ENCODE results near the gene CRACR2B. TPM values are rescaled to one million over a fixed set of nuclear protein-coding genes. Genes with fewer than 3 reads are reported as not detected.

Gene CRACR2B
- total and polyA plus RNA-seq, 2 of the 13 experiments (the other 11 are each of a cell fraction or from before 2014, with no cell fraction given): 14.9 to 21.0 TPM

DNA sequence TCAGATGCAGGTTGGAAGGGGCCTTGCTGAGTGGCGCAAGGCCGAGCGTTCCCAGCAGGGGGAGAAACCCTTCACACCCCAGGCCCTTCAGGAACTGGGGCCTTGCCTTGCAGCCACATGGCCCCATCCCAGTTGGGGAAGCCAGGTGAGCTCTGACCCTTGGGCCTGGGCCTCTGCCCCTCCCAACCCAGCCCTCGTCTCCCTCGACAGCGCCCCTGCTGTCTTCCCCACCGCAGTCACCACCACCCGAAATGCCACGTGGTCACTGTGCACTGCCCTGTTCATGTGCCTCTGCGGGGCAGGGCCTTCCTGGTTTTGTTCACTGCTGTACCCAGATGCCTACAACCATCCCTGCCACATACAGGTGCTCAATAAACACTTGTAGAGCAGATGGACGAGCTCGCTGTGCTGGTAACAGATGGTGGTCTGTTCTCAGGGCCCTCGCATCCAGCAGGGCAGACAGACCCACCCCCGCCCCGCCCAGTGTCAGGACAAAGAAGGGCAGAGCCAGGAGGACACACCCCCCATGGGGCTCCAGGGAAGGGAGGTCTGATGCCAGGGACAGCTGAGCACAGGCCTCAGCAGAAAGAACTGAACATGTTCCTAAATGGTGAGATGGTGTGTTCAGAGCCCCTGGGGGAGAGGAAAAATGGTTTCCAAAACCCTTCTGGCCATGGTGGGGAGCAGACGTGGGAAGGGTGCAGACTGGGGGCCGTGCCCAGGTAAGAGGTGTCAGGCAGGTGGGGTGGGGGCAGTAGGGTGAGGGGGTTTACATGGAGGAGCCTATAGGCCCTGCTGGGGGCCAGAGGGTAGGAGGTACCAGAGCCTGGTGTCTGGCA lies 10.9 kb downstream of the CRACR2B start (continued):
- TF ChIP-seq PCBP2 (optimal IDR thresholded peaks at IDR 0.05; ENCODE audit: low read depth, low read length, poor library complexity, severe bottlenecking) (no peak), KDM5B (CRISPR knock-in tag; IDR thresholded peaks at IDR 0.05; ENCODE audit: borderline replicate concordance) (no peak; the same call in 1 of the 2 replicates), GTF2F1 (IDR thresholded peaks at IDR 0.05; ENCODE audit: low read length) (no peak), ZNF33B (CRISPR knock-in tag; IDR thresholded peaks at IDR 0.05) (no peak), NCOA5 (CRISPR knock-in tag; IDR thresholded peaks at IDR 0.05) (no peak), NR2F1 (CRISPR knock-in tag; IDR thresholded peaks at IDR 0.05) (peak; percentile 24 to 46; a peak in 3 of 4 replicates), ZNF652 (CRISPR knock-in tag; IDR thresholded peaks at IDR 0.05; ENCODE audit: borderline replicate concordance, low read depth) (no peak), ZBTB21 (CRISPR knock-in tag; IDR thresholded peaks at IDR 0.05) (no peak), ATF1 (CRISPR knock-in tag; IDR thresholded peaks at IDR 0.05) (no peak), RBFOX2 (IDR thresholded peaks at IDR 0.05; ENCODE audit: low read depth, low read length) (no peak), IKZF1 (IDR thresholded peaks at IDR 0.05) (no peak), ZFP36L1 (CRISPR knock-in tag; IDR thresholded peaks at IDR 0.05) (no peak), ZNF569 (CRISPR knock-in tag; IDR thresholded peaks at IDR 0.05; ENCODE audit: borderline replicate concordance) (no peak), NFATC3 (CRISPR knock-in tag; IDR thresholded peaks at IDR 0.05) (no peak)
- TF ChIP-seq, protein P1, sequence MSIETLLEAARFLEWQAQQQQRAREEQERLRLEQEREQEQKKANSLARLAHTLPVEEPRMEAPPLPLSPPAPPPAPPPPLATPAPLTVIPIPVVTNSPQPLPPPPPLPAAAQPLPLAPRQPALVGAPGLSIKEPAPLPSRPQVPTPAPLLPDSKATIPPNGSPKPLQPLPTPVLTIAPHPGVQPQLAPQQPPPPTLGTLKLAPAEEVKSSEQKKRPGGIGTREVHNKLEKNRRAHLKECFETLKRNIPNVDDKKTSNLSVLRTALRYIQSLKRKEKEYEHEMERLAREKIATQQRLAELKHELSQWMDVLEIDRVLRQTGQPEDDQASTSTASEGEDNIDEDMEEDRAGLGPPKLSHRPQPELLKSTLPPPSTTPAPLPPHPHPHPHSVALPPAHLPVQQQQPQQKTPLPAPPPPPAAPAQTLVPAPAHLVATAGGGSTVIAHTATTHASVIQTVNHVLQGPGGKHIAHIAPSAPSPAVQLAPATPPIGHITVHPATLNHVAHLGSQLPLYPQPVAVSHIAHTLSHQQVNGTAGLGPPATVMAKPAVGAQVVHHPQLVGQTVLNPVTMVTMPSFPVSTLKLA (IDR thresholded peaks at IDR 0.05): peak; percentile 85
- TF ChIP-seq, protein P2, sequence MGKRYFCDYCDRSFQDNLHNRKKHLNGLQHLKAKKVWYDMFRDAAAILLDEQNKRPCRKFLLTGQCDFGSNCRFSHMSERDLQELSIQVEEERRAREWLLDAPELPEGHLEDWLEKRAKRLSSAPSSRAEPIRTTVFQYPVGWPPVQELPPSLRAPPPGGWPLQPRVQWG (CRISPR knock-in tag; IDR thresholded peaks at IDR 0.05; ENCODE audit: borderline replicate concordance, low read depth): no peak
- TF ChIP-seq, protein P3, sequence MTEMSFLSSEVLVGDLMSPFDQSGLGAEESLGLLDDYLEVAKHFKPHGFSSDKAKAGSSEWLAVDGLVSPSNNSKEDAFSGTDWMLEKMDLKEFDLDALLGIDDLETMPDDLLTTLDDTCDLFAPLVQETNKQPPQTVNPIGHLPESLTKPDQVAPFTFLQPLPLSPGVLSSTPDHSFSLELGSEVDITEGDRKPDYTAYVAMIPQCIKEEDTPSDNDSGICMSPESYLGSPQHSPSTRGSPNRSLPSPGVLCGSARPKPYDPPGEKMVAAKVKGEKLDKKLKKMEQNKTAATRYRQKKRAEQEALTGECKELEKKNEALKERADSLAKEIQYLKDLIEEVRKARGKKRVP (CRISPR knock-in tag; IDR thresholded peaks at IDR 0.05): no peak
- TF ChIP-seq, protein P4, sequence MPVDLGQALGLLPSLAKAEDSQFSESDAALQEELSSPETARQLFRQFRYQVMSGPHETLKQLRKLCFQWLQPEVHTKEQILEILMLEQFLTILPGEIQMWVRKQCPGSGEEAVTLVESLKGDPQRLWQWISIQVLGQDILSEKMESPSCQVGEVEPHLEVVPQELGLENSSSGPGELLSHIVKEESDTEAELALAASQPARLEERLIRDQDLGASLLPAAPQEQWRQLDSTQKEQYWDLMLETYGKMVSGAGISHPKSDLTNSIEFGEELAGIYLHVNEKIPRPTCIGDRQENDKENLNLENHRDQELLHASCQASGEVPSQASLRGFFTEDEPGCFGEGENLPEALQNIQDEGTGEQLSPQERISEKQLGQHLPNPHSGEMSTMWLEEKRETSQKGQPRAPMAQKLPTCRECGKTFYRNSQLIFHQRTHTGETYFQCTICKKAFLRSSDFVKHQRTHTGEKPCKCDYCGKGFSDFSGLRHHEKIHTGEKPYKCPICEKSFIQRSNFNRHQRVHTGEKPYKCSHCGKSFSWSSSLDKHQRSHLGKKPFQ (CRISPR knock-in tag; IDR thresholded peaks at IDR 0.05; ENCODE audit: insufficient replicate concordance): no peak
- TF ChIP-seq, protein P5, sequence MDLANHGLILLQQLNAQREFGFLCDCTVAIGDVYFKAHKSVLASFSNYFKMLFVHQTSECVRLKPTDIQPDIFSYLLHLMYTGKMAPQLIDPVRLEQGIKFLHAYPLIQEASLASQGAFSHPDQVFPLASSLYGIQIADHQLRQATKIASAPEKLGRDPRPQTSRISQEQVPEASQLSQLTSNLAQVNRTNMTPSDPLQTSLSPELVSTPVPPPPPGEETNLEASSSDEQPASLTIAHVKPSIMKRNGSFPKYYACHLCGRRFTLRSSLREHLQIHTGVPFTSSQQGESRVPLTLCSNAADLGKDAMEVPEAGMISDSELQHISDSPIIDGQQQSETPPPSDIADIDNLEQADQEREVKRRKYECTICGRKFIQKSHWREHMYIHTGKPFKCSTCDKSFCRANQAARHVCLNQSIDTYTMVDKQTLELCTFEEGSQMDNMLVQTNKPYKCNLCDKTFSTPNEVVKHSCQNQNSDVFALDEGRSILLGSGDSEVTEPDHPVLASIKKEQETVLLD (CRISPR knock-in tag; IDR thresholded peaks at IDR 0.05; ENCODE audit: low read depth): no peak
- TF ChIP-seq, protein P6, sequence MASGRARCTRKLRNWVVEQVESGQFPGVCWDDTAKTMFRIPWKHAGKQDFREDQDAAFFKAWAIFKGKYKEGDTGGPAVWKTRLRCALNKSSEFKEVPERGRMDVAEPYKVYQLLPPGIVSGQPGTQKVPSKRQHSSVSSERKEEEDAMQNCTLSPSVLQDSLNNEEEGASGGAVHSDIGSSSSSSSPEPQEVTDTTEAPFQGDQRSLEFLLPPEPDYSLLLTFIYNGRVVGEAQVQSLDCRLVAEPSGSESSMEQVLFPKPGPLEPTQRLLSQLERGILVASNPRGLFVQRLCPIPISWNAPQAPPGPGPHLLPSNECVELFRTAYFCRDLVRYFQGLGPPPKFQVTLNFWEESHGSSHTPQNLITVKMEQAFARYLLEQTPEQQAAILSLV (CRISPR knock-in tag; IDR thresholded peaks at IDR 0.05; ENCODE audit: borderline replicate concordance): no peak; the same call in 1 of the 2 replicates
- TF ChIP-seq, protein P7, sequence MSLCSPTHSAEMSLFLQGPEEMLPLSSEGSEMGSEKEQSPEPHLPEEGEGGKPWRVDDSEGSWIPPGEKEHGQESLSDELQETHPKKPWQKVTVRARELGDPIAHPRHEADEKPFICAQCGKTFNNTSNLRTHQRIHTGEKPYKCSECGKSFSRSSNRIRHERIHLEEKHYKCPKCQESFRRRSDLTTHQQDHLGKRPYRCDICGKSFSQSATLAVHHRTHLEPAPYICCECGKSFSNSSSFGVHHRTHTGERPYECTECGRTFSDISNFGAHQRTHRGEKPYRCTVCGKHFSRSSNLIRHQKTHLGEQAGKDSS (CRISPR knock-in tag; IDR thresholded peaks at IDR 0.05; ENCODE audit: borderline replicate concordance, low read depth): no peak; the same call in 1 of the 2 replicates

Measured in HepG2 (cell line).